Heart right ventricle (tissue), 16 donors: ENCODE measurements around the gene EGLN3. TPM values are rescaled to one million over a fixed set of nuclear protein-coding genes. Genes with fewer than 3 reads are reported as not detected.
"Not testable (repeated sequence)": the region's sequence is repeated elsewhere in the genome, so short reads cannot be mapped to it uniquely, and the experiment has no call there.

Experiments used
- ATAC-seq, 8 donors: fragments of 200-7000 bp; cut with Tn5 transposase; one replicate each; pipeline ENCODE4 v1.9.1; 2020; ENCODE audit warnings: mild to moderate bottlenecking in 8 of 8, moderate library complexity in 8 of 8, moderate number of reproducible peaks in 1 of 8
- DNase-seq, 2 donors: peaks; one replicate each; pipeline ENCODE4 v3.0.0-alpha.2; 2020
- H3K27ac ChIP-seq, 10 donors: fragments of 200-600 bp; sonication (generic) in 2 of 10; one replicate each; pipeline versions ENCODE4 v1.5.0 to v1.8.0; 2020 to 2022; ENCODE audit warnings: mild to moderate bottlenecking in 3 of 10
- H3K27me3 ChIP-seq, 7 donors: fragments of 200-600 bp; one replicate each; pipeline ENCODE4 v1.8.0; 2021 to 2022; ENCODE audit warnings: mild to moderate bottlenecking in 2 of 7
- H3K36me3 ChIP-seq, 9 donors: fragments of 200-600 bp; sonication (generic) in 1 of 9; one replicate each; pipeline versions ENCODE4 v1.5.0 to v1.8.0; 2020 to 2022; ENCODE audit warnings: mild to moderate bottlenecking in 2 of 9
- H3K4me1 ChIP-seq, 9 donors: fragments of 200-600 bp; sonication (generic) in 1 of 9; one replicate each; pipeline versions ENCODE4 v1.5.0 to v1.8.0; 2020 to 2022; ENCODE audit warnings: mild to moderate bottlenecking in 4 of 9
- H3K4me3 ChIP-seq, 10 donors: fragments of 200-600 bp; sonication (generic) in 2 of 10; one replicate each; pipeline versions ENCODE4 v1.5.0 to v1.8.0; 2020 to 2022; ENCODE audit warnings: mild to moderate bottlenecking in 7 of 10, moderate library complexity in 2 of 10
- H3K9me3 ChIP-seq, 11 donors: fragments of 200-600 bp in 10 of 11; sonication (generic) in 2 of 11; one replicate each; pipeline versions ENCODE4 v1.5.0 to v1.8.0; 2013 to 2022; ENCODE audit warnings: mild to moderate bottlenecking in 2 of 11, control low read depth in 1 of 11, moderate library complexity in 1 of 11
- WGBS, 2 donors: extraction: QIAGEN DNeasy Blood & Tissue Kit; methylation state at CpG; one replicate each; pipeline ENCODE4 v1.1.7; 2013; ENCODE audit warnings: inconsistent platforms in 1 of 2; 5-methylcytosine and 5-hydroxymethylcytosine counted together
- intact Hi-C, 10 donors: fragments of 100-400 bp; cut with DNase I; formaldehyde crosslinking; loops; one replicate each; pipeline versions ENCODE4 v1.11.1 to v1.14.2; 2022
- polyA plus RNA-seq, 2 donors: library from polyadenylated mRNA; stranded (reverse); fragments of 200-250 nt; gene quantifications; one replicate each; pipeline ENCODE4 v1.2.3, GENCODE V29; 2013
- total RNA-seq, 10 donors: library from RNA; stranded (reverse); fragmentation: NEBNext Ultra II Directional in 3 of 10; extraction: Animal tissue kit (Norgen Biotek cat#: 25700) in 3 of 10; gene quantifications; one replicate each; pipeline versions ENCODE4 v1.2.1 to v1.2.4, GENCODE V29; 2021 to 2023
- TF ChIP-seq, protein P1 (sequence below), 9 donors: fragments of 200-600 bp; sonication (generic) in 2 of 9; IDR thresholded peaks; one replicate each; pipeline versions ENCODE4 v1.5.0 to v1.8.0; 2021 to 2022; ENCODE audit warnings: antibody characterized with exemption in 9 of 9, mild to moderate bottlenecking in 5 of 9, moderate library complexity in 1 of 9
- donor health status: Arrhythmogenic right ventricular cardiomyopathy.
- donor health status: ischemic (EF 13 %, LVEDD 7.1; RV severe dilation, severe dysfunction).
- donor health status: healthy with polysubstance abuse.
- donor health status: DM: no; HTN: yes; CAD: no.
- donor health status: DM: no; HTN: no; CAD: no.
- donor health status: ischemic (EF 25% LVEDD 6.9; RV normal size, moderate dysfunction).
- donor health status: ischemic (EF 25% LVEDD 5.7; RV mildly dilated, moderate dysfunction).
- donor health status: healthy.
- donor health status: DM: yes; HTN: yes; CAD: no.
- donor health status: Ischemic cardiomyopathy.
- donor health status: ischemic (EF 35%, LVEDD 5.7; RV mildly dilated, moderate dysfunction).
- donor health status: nonischemic (EF 11% LVEDD 7.7; RV severe dilation, severe dysfunction).
- donor health status: DM: yes; HTN: yes; CAD: no.
- donor health status: PGD.
- donor health status: ischemic (EF 29% LVEDD 5.4; RV normal size, mild dysfunction).
- donor health status: nonischemic (EF 23%, LVEDD 6.1; RV moderate dilation, normal function).

EGLN3 gene
- total and polyA plus RNA-seq, 12 donors = 33.7 to 281 (median 169) TPM

DNA sequence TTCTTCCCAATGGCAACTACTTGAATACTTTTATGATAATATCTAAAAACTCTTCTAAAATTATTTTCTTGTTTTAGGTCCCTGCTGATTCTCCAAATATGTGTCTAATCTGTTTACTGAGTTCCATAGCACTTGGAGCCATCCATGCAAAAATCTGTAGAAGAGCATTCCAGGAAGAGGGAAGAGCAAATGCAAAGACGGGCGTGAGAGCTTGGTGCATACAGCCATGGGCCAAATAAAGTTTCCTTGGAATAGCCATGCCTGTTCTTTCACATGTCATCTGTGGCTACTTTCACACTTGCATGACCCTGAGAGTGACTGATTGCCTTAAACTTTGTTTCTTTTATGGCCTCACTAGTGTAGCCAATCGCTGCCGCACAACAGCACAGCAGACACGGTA is 13.0 kb upstream of the EGLN3 start:
- intact Hi-C loops = no loop called here
- ATAC-seq = no peak
- TF ChIP-seq, protein P1, sequence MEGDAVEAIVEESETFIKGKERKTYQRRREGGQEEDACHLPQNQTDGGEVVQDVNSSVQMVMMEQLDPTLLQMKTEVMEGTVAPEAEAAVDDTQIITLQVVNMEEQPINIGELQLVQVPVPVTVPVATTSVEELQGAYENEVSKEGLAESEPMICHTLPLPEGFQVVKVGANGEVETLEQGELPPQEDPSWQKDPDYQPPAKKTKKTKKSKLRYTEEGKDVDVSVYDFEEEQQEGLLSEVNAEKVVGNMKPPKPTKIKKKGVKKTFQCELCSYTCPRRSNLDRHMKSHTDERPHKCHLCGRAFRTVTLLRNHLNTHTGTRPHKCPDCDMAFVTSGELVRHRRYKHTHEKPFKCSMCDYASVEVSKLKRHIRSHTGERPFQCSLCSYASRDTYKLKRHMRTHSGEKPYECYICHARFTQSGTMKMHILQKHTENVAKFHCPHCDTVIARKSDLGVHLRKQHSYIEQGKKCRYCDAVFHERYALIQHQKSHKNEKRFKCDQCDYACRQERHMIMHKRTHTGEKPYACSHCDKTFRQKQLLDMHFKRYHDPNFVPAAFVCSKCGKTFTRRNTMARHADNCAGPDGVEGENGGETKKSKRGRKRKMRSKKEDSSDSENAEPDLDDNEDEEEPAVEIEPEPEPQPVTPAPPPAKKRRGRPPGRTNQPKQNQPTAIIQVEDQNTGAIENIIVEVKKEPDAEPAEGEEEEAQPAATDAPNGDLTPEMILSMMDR (IDR thresholded peaks at IDR 0.05) = no peak
- H3K27ac ChIP-seq = no peak overlapping the region
- no peaks in the 10 kb centered on the region for H3K27me3 ChIP-seq
- H3K9me3 ChIP-seq = peaks cover 0 to 4% (median 0%) of the 10 kb centered on the region in 11 donors
- no peak for DNase-seq
- H3K36me3 ChIP-seq = no peaks in the 10 kb centered on the region
- 93 to 95% methylated on average over 5 of the region's 5 CpGs for WGBS, 2 donors
- H3K4me1 ChIP-seq = peaks cover 0 to 4% (median 0%) of the 10 kb centered on the region in 9 donors
- no peak overlapping the region for H3K4me3 ChIP-seq

DNA sequence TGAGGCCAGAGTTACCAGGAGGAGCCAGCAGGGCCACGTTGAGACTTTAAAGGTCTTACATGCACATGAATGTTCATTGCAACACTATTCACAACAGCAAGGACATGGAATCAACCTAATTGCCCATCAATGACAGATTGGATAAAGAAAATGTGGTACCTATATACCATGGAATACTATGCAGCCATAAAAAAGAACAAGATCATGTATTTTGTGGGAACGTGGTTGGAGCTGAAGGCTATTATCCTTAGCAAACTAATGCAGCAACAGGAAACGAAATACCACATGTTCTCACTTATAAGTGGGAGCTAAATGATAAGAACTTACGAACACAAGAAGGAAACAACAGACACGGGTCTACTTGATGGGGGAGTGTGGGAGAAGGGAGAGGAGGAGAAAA is 11.6 kb upstream of the EGLN3 start:
- H3K4me3 ChIP-seq, DNase-seq, H3K27me3 ChIP-seq, ATAC-seq, H3K36me3 ChIP-seq, intact Hi-C loops, H3K9me3 ChIP-seq, H3K27ac ChIP-seq: not testable (repeated sequence)
- 70 to 83% methylated on average over 5 of the region's 5 CpGs for WGBS, 2 donors
- H3K4me1 ChIP-seq = peaks cover 0 to 14% (median 0%) of the 10 kb centered on the region in 9 donors

DNA sequence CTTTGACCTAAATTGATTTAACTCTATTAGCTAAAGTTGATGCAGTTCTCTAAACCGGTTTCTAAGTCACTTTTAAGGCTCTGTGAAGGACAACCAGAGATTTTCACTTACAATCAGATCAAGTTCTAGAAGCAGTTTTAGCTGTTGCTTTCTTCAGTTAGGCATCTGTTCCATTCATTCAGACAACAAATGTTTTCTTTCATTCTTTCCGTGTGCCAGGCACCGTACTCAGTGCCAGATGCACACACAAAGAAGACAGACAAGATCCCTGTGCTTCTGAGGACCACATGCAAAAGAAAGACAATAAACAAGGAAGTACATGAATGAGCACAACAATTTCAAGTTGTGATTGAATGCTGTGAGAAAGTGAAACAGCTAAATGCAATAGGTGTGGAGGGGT is 11.1 kb upstream of the EGLN3 start:
- no peak overlapping the region for H3K4me3 ChIP-seq
- intact Hi-C loops = no loop called here
- WGBS, 2 donors = 67 to 69% methylated on average over 3 of the region's 3 CpGs
- peaks cover 0 to 15% (median 0%) of the 10 kb centered on the region in 9 donors for H3K4me1 ChIP-seq
- TF ChIP-seq, protein P1 (IDR thresholded peaks at IDR 0.05) = no peak
- H3K27me3 ChIP-seq = no peaks in the 10 kb centered on the region
- H3K27ac ChIP-seq = no peak overlapping the region
- DNase-seq (no peak), ATAC-seq (no peak)
- peaks cover 0 to 4% (median 0%) of the 10 kb centered on the region in 11 donors for H3K9me3 ChIP-seq
- H3K36me3 ChIP-seq = no peaks in the 10 kb centered on the region

DNA sequence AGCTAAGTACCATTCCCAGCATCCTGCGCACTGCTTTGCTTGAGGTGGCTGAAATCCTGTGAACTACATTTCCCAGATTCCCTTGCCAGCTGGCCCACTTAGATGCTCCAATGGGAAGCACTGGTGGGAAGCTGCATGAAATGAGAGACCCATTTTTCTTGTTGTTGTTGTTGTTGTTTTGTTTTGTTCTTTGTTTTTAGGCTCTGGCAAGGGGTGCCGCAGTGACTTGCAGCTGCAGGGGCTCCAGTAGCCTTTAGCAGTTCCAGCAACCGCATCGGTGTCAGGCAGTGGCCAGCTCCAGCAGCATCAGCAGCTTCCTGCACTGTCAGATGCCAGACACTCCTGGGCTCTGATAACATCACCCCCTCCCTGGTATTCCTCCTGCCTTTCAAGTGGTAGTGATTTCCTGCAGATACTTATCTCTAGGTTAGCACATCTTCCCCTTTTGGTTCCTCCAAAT is 8.8 kb upstream of the EGLN3 start:
- intact Hi-C loops = loop anchor here in 6 of 10 donors (10.0 kb wide), 5 partner anchors 65 to 135 kb away; no protein-coding TSS in a partner anchor
- Histone ChIP-seq H3K4me1 (peaks cover 0 to 15% (median 0%) of the 10 kb centered on the region in 9 donors), H3K27ac (peak overlapping the region in 1 of 10 donors; percentile 48), H3K4me3 (peak overlapping the region in 1 of 10 donors; percentile 33), H3K27me3 (no peaks in the 10 kb centered on the region), H3K36me3 (no peaks in the 10 kb centered on the region), H3K9me3 (peaks cover 0 to 4% (median 0%) of the 10 kb centered on the region in 11 donors)
- ATAC-seq = peak in 2 of 8 donors; percentile 26 to 60
- TF ChIP-seq, protein P1 (IDR thresholded peaks at IDR 0.05) = no peak
- WGBS, 2 donors = 62 to 69% methylated on average over 4 of the region's 4 CpGs
- no peak for DNase-seq

GRCh38 chr14:33958605-33959226 is 7.8 kb upstream of the EGLN3 start:
- Histone ChIP-seq H3K27ac (peak overlapping the region in 4 of 10 donors; percentile 45 to 71 (median 47)), H3K27me3 (no peaks in the 10 kb centered on the region), H3K9me3 (peaks cover 0 to 4% (median 0%) of the 10 kb centered on the region in 11 donors), H3K4me1 (peaks cover 0 to 22% (median 4%) of the 10 kb centered on the region in 9 donors), H3K4me3 (peak overlapping the region in 3 of 10 donors; percentile 10 to 33 (median 13)), H3K36me3 (no peaks in the 10 kb centered on the region)
- ATAC-seq (peak in 5 of 8 donors; percentile 64 to 78 (median 69)), DNase-seq (no peak)
- 48 to 56% methylated on average over 7 of the region's 7 CpGs for WGBS, 2 donors
- intact Hi-C loops = loop anchor here in 6 of 10 donors (10.0 kb wide), 5 partner anchors 66 to 136 kb away; no protein-coding TSS in a partner anchor
- TF ChIP-seq, protein P1 (IDR thresholded peaks at IDR 0.05) = no peak
